Iris pigment epithelial cell (primary cell): Measurements from ENCODE around the gene ERC2.
A peak's percentile ranks its signal among the peaks of the same experiment; 100 is the strongest.
"Not testable (repeated sequence)": the region's sequence is repeated elsewhere in the genome, so short reads cannot be mapped to it uniquely, and the experiment has no call there.

Source experiments
- DNase-seq: peaks from one replicate; pipeline ENCODE4 v3.0.0-alpha.2; 2011; ENCODE audit warnings: low read depth

The ERC2 gene

DNA sequence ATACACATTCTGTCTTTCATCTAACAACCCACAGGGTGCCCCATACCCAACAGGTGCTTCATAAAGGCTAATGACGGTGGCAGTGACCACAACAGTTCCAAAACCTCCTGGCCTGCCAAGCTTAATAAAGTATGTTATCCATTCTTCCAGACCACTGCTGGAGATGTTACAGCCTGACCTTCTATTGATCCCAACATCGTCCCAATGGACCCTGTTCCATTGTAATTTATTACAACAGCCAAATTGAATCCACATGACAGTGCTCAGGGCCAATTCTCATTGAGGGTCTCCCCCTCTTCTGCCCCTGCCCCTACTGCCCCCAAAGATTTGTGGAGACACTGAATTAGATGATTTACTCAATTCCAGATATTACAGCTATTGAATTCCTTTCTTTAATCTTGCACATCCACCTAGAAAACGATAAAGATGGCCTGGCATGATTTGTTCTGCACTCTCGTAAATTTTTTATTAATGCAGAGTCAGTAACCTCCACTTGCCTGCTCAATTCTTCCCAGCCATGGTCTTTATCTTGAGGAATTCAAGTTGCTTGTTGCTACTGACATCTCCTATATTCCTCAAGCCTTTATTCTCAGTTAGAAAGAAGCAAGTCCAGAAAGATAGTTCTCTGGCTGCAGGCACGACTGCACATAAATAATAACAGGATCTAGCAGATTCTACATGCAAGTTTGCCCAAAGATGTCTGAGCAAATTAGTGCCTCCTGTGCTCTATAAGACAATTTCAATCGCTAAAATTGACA lies 407.6 kb downstream of the ERC2 start:
- no peak for DNase-seq

- DNase-seq = no peak
Observed at GRCh38 chr3:56059731-56060130, 408.5 kb downstream of the ERC2 start.

DNA sequence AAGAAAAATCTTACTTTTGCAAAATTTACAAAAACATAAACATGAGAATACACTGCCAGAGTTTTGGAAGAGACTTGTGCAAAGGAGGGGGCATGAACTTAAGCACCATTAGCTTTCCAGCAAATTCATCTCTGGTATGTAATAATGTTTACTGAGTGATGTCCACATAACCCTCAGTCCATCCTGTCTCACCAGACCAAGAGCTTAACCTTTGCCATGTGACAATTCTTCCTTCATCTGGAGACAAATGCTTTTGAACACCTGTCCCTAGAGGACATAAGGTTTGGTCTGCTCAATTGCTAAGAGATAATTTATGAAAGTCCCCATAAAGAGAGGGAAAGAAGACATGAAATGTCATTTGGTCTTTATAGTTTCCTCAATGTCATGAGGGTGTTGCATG lies 412.3 kb downstream of the ERC2 start:
- no peak for DNase-seq

- no peak for DNase-seq
Observed at GRCh38 chr3:56055546-56055945, 412.7 kb downstream of the ERC2 start.

GRCh38 chr3:56054844-56055243 lies 413.4 kb downstream of the ERC2 start:
- no peak for DNase-seq

DNA sequence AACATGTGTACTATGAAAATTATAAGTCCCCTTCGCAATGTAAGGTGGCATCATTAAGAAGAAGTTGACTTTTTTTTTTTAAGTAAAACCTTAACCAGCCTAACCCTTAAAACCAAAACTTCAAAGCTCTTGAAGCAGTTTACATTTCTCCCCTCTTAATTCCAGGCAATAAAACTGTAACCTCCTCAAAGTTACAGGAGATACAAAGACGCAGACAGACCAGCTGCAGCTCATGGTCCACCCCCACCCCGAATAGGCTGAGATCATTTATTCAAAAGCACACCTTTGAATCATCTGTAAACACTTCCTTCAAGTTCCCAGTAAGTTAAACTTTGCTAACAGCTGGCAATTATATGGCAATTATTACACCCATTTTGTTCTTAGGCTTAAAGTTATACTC lies 414.5 kb downstream of the ERC2 start:
- DNase-seq = no peak

GRCh38 chr3:56052188-56052587 lies 416.1 kb downstream of the ERC2 start:
- DNase-seq = no peak

GRCh38 chr3:56051052-56051451 lies 417.2 kb downstream of the ERC2 start:
- no peak for DNase-seq

GRCh38 chr3:56048946-56049345 lies 419.3 kb downstream of the ERC2 start:
- DNase-seq = no peak

GRCh38 chr3:56048331-56048730 lies 419.9 kb downstream of the ERC2 start:
- DNase-seq = no peak

GRCh38 chr3:56042326-56042951 lies 425.8 kb downstream of the ERC2 start:
- peak; percentile 60 for DNase-seq

DNA sequence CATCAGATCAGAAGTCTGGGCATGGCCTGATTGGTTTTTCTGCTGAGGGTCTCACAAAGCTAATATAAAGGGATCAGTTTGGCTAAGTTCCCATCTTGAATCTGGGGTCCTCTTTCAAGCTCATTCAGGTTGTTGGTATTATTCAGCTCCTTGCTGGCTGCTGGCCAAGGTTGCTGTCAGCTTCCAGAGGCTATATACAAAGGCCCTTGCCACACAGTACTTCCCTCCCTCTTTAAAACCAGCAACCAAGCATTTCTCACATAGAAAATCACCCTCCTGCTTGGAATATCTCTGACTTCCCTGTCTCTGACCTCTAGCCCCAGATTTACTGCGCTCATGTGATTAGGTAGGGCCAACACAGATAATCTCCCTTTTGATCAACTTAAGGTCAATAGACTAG lies 442.9 kb downstream of the ERC2 start:
- no peak for DNase-seq

- DNase-seq = no peak
Observed at GRCh38 chr3:56023546-56023945, 444.7 kb downstream of the ERC2 start.

DNA sequence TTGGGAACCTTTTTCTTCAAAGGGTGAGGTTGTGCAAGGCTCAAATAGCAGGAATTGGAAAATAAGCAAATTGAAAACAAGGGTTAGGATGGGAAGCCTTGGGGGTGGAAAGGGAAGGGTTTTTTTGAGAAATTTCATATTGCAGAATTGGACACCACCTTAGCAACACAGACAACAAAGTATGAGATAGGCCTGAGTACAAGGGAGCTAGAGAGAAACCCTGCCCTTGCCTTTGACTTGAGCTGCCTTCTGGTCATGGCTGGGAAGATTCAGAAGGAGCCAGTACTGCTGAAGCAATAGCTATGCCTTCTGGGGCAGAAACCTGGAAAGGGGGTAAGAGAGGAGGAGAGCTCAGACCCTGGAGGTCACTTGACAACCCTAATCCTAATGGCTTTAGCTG lies 445.6 kb downstream of the ERC2 start:
- DNase-seq = no peak

GRCh38 chr3:56019490-56020146 lies 448.6 kb downstream of the ERC2 start:
- no peak for DNase-seq

DNA sequence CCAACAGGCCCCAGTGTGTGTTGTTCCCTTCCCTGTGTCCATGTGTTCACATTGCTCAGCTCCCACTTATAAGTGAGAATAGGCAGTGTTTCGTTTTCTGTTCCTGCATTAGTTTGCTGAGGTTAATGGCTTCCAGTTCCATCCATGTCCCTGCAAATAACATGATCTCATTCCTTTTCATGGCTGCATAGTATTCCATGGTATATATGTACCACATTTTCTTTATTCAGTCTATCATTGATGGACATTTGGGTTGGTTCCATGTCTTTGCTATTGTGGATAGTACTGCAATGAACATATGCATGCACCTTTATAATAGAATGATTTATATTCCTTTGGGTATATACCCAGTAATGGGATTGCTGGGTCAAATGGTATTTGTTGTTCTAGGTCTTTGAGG lies 452.9 kb downstream of the ERC2 start:
- not testable (repeated sequence) for DNase-seq

GRCh38 chr3:56012721-56013120 lies 455.5 kb downstream of the ERC2 start:
- DNase-seq = no peak

- peak; percentile 32 for DNase-seq
Observed at GRCh38 chr3:56005196-56005805, 463.0 kb downstream of the ERC2 start.

GRCh38 chr3:56003129-56003528 lies 465.1 kb downstream of the ERC2 start:
- peak; percentile 3 for DNase-seq

DNA sequence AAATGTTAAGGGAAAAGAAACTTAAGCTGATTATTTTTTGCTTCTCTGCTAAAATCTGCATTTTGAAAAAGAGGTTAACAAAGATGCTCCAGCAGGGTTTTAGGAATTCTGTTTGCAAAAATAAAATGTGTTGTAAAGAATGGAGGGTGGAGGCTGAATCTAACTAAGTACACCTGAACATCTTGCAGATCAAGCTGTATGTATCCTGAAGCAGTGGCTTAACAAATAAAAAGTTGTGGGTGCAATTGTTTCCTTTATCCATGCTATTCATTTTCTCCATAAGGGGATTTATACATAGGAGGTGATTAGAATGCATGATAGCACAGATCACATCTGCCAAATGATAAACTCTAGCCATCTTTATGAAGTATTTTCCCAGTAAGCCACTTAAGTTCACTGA lies 466.3 kb downstream of the ERC2 start:
- no peak for DNase-seq

DNA sequence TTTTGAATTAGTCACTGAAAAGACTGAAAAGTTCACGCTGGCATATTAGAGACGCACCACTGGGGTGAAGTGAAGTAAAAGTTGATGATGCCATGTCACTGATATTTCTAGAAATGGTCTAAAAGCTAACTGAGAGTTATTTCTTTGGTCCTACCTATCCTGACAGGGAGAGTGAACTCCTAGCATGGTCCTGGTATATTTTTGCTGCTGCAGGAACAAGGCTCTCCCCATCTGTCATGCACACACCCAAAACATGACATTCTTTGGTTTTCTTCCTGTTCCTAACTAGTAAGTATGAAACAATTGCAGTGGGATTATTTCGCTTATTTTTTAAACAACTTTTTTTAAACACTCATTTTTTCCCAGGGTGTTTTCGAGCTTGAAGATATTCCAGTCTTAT lies 466.7 kb downstream of the ERC2 start:
- DNase-seq = peak; percentile 9

DNA sequence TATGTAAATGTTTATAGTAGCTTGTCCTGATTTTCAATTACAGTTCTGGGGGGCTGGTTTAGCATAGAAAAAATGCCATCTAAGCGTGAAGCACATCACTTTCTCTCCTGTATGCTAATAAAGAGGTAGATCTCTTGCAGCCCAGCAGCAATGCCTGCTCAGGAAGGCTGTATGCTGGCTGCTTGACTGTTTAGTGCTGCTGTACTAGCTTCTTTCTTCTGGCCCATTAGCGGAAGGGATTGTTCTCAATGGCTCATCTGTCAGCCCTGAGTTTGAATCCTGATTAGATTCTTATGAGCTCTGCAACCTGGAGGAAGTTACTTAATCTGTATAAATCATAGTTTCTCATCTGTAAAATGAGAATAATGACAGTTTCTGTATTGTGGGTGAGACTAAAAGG lies 478.9 kb downstream of the ERC2 start:
- no peak for DNase-seq

- DNase-seq = no peak
Observed at GRCh38 chr3:55988905-55989304, 479.4 kb downstream of the ERC2 start.
